ENCODE measurements around the gene RAB31.

DNA sequence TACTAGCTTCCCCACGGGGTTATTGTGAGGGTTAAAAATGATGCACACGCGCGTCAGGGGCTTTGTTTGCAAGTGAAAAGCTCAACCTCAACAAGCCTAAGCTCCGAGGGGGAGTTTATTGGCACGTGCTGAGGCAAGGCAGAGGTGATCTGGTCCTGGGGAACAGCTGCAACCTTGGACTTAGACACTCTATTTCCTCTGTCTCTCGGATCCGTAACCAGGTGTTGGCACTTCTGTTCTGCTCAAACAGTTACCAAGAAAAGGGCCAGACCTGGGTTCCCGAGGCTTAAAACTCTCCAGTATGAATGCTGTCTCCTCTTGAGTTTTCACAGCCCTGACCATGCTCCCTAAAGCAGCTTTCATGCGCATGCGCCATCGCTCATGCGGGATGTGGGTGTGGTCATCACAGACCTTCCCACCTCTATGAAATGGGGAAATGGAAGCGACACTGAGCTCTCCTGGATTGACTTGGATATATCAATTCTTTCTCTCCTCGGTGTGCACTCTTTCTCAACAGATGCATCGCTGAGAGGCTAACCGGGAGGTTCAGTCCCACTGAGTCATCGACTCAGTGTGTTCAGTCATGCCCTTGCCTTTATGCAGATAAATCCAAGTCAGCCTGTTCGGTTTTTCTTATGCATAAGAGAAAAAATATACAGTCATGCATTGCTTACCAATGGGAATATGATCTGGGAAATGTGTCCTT, 19.9 kb upstream of the RAB31 start:
- TF ChIP-seq TAF1 (IDR thresholded peaks at IDR 0.05; ENCODE audit: low read depth) (no peak), CTCF (IDR thresholded peaks at IDR 0.05; ENCODE audit: poor library complexity, severe bottlenecking) (no peak), EZH2 (IDR thresholded peaks at IDR 0.05; ENCODE audit: borderline replicate concordance, insufficient read depth, low read length, poor library complexity, severe bottlenecking) (no peak), REST (IDR thresholded peaks at IDR 0.05; ENCODE audit: borderline replicate concordance) (no peak), EP300 (conservative IDR thresholded peaks at IDR 0.05; ENCODE audit: poor library complexity, severe bottlenecking) (no peak), POLR2AphosphoS5 (IDR thresholded peaks at IDR 0.05) (no peak), RAD21 (conservative IDR thresholded peaks at IDR 0.05) (no peak)

Data from neural cell (in vitro differentiated cells).